GM13977 (cell line): ENCODE results near the gene EIF4G3.

Experiments
- DNase-seq: peaks from one replicate; pipeline ENCODE4 v3.0.0; 2012; ENCODE audit warnings: low spot score
- CTCF ChIP-seq: IDR thresholded peaks from 2 replicates; pipeline ENCODE4 v1.5.1; 2012; ENCODE audit warnings: mild to moderate bottlenecking, control low read depth; ENCODE audit not compliant: insufficient read depth; ENCODE audit errors: extremely low read depth, missing control alignments
- in situ Hi-C: fragments of 300-500 bp; cut with MboI; formaldehyde crosslinking; loops from one replicate; pipeline ENCODE4 v1.12.0; 2022; ENCODE audit warnings: low sequenced_read_pairs, low pct_unique_long_range_greater_than_20kb, mixed read lengths, inconsistent platforms; ENCODE audit not compliant: unreplicated experiment

The EIF4G3 gene

GRCh38 chr1:21084111-21084810 lies 92.4 kb downstream of the EIF4G3 start:
- in situ Hi-C loops, result no loop called here
- DNase-seq, result no peak
- TF ChIP-seq CTCF, result no peak

- TF ChIP-seq CTCF, result no peak
- DNase-seq, result no peak
- in situ Hi-C loops, result no loop called here
These were observed 94.6 kb downstream of the EIF4G3 start for GRCh38 chr1:21082073-21082472.

GRCh38 chr1:21077085-21077484 lies 99.6 kb downstream of the EIF4G3 start:
- in situ Hi-C loops, result no loop called here
- no peak for TF ChIP-seq CTCF
- DNase-seq, result no peak

- no peak for TF ChIP-seq CTCF
- DNase-seq, result no peak
- in situ Hi-C loops, result no loop called here
These were observed 104.0 kb downstream of the EIF4G3 start for GRCh38 chr1:21072721-21073120.

GRCh38 chr1:21069549-21069948 lies 107.1 kb downstream of the EIF4G3 start:
- in situ Hi-C loops, result no loop called here
- TF ChIP-seq CTCF, result no peak
- DNase-seq, result no peak

GRCh38 chr1:21068937-21069336 lies 107.8 kb downstream of the EIF4G3 start:
- no peak for DNase-seq
- in situ Hi-C loops, result no loop called here
- TF ChIP-seq CTCF, result no peak
